ENCODE data around the gene RTF2.

The RTF2 gene

DNA sequence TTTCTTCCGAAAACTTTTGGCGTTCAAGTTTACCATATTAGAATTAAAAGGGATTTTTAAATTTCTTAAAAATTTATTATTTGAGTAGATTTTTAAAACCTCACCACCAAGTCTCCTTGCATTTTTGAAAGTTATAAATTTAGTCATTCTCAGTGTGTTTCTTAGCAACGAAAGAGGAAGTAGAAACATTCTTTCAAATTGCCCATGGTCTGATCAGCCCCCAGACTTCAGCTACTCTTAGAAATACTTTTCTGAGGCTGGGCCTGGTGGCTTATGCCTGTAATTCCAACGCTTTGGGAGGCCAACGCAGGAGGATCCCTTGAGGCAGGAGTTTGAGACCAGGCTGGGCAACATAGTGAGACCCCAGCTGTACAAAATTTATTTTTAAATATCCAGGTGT, 15.1 kb upstream of the RTF2 start:
- H3K4me3 ChIP-seq (ENCODE audit: low read depth, low read length) = no peak overlapping the region
- no peaks in the 10 kb centered on the region for H3K9me3 ChIP-seq (ENCODE audit: control insufficient read depth, insufficient read depth, low read length)
- H3K36me3 ChIP-seq (ENCODE audit: control insufficient read depth, insufficient read depth, low read length) = no peaks in the 10 kb centered on the region
- no peaks in the 10 kb centered on the region for H3K27me3 ChIP-seq (ENCODE audit: control insufficient read depth, insufficient read depth, low read length)
- no peaks in the 10 kb centered on the region for H3K4me1 ChIP-seq (ENCODE audit: control insufficient read depth, insufficient read depth, low read length)
- H3K27ac ChIP-seq (ENCODE audit: low read depth, low read length) = no peak overlapping the region
- no peak overlapping the region for H3K9ac ChIP-seq (ENCODE audit: low read depth, low read length)

DNA sequence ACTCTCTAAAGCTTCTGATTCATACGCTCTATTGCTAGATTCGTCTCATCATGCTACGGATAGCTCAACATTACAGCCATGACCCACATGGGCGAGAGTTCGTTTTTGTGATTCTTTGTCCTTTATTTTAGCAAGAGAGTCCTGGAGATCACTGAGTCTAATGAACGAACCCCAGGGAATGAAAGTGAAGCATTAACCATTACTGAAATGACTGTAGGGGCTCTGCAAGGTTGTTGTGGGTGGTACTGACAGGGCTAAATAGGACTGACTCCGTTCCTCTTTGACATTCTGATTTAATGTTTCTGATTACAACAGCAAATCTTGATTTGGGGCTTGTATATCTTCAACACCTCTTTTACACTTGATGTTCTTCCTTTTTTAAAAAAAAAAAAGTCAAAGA, 13.7 kb upstream of the RTF2 start:
- no peak overlapping the region for H3K27ac ChIP-seq (ENCODE audit: low read depth, low read length)
- no peak overlapping the region for H3K9ac ChIP-seq (ENCODE audit: low read depth, low read length)
- H3K36me3 ChIP-seq (ENCODE audit: control insufficient read depth, insufficient read depth, low read length) = no peaks in the 10 kb centered on the region
- H3K4me1 ChIP-seq (ENCODE audit: control insufficient read depth, insufficient read depth, low read length) = no peaks in the 10 kb centered on the region
- no peak overlapping the region for H3K4me3 ChIP-seq (ENCODE audit: low read depth, low read length)
- H3K27me3 ChIP-seq (ENCODE audit: control insufficient read depth, insufficient read depth, low read length) = no peaks in the 10 kb centered on the region
- H3K9me3 ChIP-seq (ENCODE audit: control insufficient read depth, insufficient read depth, low read length) = no peaks in the 10 kb centered on the region

DNA sequence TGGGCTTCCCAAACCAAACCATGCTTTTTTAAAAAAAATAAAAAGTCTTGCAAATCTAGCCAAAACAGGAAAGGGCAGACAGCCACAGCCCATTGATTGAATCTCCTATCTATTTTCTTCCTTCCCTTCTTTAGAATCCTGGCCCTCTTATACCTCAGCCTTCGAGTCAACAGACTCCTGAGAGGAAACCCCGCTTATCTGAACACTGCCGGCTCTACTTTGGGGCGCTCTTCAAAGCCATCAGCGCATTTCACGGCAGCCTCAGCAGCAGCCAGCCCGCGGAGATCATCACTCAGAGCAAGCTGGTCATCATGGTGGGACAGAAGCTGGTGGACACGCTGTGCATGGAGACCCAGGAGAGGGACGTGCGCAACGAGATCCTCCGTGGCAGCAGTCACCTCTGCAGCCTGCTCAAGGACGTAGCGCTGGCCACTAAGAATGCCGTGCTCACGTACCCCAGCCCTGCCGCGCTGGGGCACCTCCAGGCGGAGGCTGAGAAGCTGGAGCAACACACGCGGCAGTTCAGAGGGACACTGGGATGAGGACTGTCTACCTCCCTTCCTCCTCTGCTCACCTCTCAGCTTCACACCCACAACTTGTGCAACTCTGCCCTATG, 10.1 kb upstream of the RTF2 start:
- Histone ChIP-seq H3K4me1 (ENCODE audit: control insufficient read depth, insufficient read depth, low read length) (no peaks in the 10 kb centered on the region), H3K27me3 (ENCODE audit: control insufficient read depth, insufficient read depth, low read length) (no peaks in the 10 kb centered on the region), H3K9ac (ENCODE audit: low read depth, low read length) (no peak overlapping the region), H3K4me3 (ENCODE audit: low read depth, low read length) (no peak overlapping the region), H3K27ac (ENCODE audit: low read depth, low read length) (no peak overlapping the region), H3K36me3 (ENCODE audit: control insufficient read depth, insufficient read depth, low read length) (no peaks in the 10 kb centered on the region), H3K9me3 (ENCODE audit: control insufficient read depth, insufficient read depth, low read length) (no peaks in the 10 kb centered on the region)

DNA sequence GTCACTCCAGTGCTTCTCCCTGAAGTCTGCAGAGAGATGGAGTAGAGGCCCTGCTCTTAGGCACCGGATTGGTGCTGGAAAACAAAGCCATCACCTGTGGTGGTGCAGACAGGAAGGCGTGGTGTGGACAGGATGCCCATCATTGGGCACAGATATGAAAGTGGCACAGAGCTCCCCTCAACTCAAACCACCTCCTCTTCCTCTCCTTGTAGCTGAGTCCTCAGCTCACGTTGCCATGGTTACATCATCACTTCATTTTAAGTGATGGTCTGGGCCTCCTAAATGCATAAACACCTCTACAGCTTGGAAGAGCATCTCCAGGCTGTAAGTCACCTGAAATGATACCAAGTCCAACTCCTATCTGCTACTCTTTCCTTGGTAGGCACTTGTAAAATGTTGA, 8.0 kb upstream of the RTF2 start:
- Histone ChIP-seq H3K9me3 (ENCODE audit: control insufficient read depth, insufficient read depth, low read length) (no peaks in the 10 kb centered on the region), H3K4me3 (ENCODE audit: low read depth, low read length) (no peak overlapping the region), H3K36me3 (ENCODE audit: control insufficient read depth, insufficient read depth, low read length) (no peaks in the 10 kb centered on the region), H3K27ac (ENCODE audit: low read depth, low read length) (no peak overlapping the region), H3K27me3 (ENCODE audit: control insufficient read depth, insufficient read depth, low read length) (no peaks in the 10 kb centered on the region), H3K4me1 (ENCODE audit: control insufficient read depth, insufficient read depth, low read length) (no peaks in the 10 kb centered on the region), H3K9ac (ENCODE audit: low read depth, low read length) (no peak overlapping the region)

DNA sequence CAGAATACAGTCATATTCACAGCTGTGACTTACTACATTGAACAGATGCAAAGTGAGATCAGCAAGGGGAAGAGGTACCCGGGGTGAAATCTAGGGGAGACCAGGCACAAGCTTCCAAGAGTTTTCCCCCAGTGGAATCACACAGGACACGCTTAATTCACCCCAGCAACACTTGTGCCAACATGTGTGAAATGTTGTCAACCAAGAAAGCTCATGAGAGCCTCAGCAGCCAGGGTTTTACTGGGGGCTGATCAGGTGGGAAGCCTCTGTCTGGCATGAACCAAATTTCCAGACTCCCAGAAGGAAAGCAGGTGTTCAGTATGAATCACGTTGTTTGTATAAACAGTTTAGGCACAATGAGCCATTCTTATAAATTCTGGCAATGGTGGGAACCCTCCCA, 6.9 kb upstream of the RTF2 start:
- Histone ChIP-seq H3K36me3 (ENCODE audit: control insufficient read depth, insufficient read depth, low read length) (no peaks in the 10 kb centered on the region), H3K27me3 (ENCODE audit: control insufficient read depth, insufficient read depth, low read length) (no peaks in the 10 kb centered on the region), H3K27ac (ENCODE audit: low read depth, low read length) (no peak overlapping the region), H3K4me3 (ENCODE audit: low read depth, low read length) (no peak overlapping the region), H3K4me1 (ENCODE audit: control insufficient read depth, insufficient read depth, low read length) (no peaks in the 10 kb centered on the region), H3K9me3 (ENCODE audit: control insufficient read depth, insufficient read depth, low read length) (no peaks in the 10 kb centered on the region), H3K9ac (ENCODE audit: low read depth, low read length) (no peak overlapping the region)

DNA sequence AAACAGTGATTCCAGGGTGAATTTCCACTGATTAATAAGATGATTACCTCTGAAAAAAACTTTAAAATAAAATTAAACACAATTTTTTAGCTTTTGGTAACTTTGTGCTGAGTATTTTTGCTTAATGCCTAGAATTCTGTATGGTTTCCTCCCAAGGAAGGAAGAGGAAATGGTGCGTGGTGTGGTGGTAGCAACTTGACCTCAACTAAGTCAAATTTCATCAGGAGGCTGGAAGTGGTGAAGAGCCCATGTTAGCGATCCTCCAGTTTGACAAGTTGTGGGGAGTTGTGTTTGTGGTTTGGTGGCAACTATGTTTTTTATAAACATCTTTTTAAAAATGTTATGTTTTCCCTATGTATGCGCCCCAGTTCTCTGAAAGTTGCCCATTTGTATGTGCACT, 5.0 kb upstream of the RTF2 start:
- no peaks in the 10 kb centered on the region for H3K4me1 ChIP-seq (ENCODE audit: control insufficient read depth, insufficient read depth, low read length)
- H3K9me3 ChIP-seq (ENCODE audit: control insufficient read depth, insufficient read depth, low read length) = no peaks in the 10 kb centered on the region
- no peak overlapping the region for H3K27ac ChIP-seq (ENCODE audit: low read depth, low read length)
- no peaks in the 10 kb centered on the region for H3K36me3 ChIP-seq (ENCODE audit: control insufficient read depth, insufficient read depth, low read length)
- no peak overlapping the region for H3K9ac ChIP-seq (ENCODE audit: low read depth, low read length)
- no peaks in the 10 kb centered on the region for H3K27me3 ChIP-seq (ENCODE audit: control insufficient read depth, insufficient read depth, low read length)
- no peak overlapping the region for H3K4me3 ChIP-seq (ENCODE audit: low read depth, low read length)

DNA sequence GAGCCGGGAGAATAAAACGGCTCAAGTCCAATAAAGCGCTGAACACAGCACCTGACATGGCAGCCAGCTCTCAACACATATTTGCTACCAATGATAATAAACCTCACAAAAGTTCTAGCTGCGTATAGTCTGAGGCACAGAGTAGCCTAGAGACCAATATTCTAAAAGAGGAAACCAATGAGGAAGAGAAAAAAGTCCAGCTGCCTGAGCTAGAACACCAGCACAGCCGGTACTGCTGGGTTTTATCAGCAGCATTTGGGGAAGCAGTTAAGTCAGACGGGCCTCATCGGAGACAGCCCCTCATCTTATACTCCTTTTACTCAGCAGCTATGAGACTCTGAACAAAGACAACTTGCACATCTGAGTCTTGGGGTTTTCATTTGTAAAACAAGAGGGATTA, 2.4 kb upstream of the RTF2 start:
- Histone ChIP-seq H3K27ac (ENCODE audit: low read depth, low read length) (no peak overlapping the region), H3K36me3 (ENCODE audit: control insufficient read depth, insufficient read depth, low read length) (no peaks in the 10 kb centered on the region), H3K4me1 (ENCODE audit: control insufficient read depth, insufficient read depth, low read length) (no peaks in the 10 kb centered on the region), H3K27me3 (ENCODE audit: control insufficient read depth, insufficient read depth, low read length) (no peaks in the 10 kb centered on the region), H3K4me3 (ENCODE audit: low read depth, low read length) (no peak overlapping the region), H3K9me3 (ENCODE audit: control insufficient read depth, insufficient read depth, low read length) (no peaks in the 10 kb centered on the region), H3K9ac (ENCODE audit: low read depth, low read length) (no peak overlapping the region)

DNA sequence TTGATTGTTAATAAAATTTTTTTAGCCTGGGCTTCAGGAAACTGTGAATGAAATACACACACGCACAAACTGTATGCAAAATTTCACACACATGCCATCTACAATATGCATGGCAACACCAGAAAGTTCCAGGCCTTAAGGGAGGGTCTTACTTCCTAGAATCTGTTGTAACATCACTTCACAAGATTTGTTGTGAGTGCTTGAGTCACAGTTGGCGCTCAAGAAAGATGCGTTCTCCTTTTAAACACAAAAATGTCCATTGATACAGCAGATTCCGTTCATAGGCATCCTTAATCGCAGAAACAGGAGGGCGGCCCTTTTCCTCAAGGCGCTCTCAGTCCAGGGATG, 485 bp upstream of the RTF2 start:
- H3K4me3 ChIP-seq (ENCODE audit: low read depth, low read length) = peak overlapping the region; percentile 81
- H3K9ac ChIP-seq (ENCODE audit: low read depth, low read length) = peak overlapping the region; percentile 39; the same call in 1 of the 2 replicates
- H3K4me1 ChIP-seq (ENCODE audit: control insufficient read depth, insufficient read depth, low read length) = no peaks in the 10 kb centered on the region
- H3K27me3 ChIP-seq (ENCODE audit: control insufficient read depth, insufficient read depth, low read length) = no peaks in the 10 kb centered on the region
- H3K27ac ChIP-seq (ENCODE audit: low read depth, low read length) = peak overlapping the region; percentile 46
- peaks cover 3% of the 10 kb centered on the region for H3K36me3 ChIP-seq (ENCODE audit: control insufficient read depth, insufficient read depth, low read length)
- H3K9me3 ChIP-seq (ENCODE audit: control insufficient read depth, insufficient read depth, low read length) = no peaks in the 10 kb centered on the region

DNA sequence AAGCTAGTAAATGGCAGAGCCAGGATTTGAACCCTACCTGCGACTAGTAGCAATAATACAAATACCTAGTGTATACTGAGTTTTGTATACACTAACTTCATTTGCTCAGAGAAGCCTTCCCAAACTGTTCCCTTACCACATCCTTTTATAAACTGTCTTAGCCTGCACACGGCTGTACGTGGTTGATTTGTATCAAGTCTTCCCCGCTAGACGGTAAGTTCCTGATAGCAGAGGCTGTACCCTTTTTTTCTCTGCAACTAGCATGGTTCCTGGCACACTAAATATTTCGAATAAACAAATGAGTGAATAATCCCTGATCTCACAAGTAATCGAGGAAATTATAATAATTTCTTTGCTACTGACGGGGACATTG, 636 bp downstream of the RTF2 start:
- peak overlapping the region; percentile 81 for H3K4me3 ChIP-seq (ENCODE audit: low read depth, low read length)
- H3K27ac ChIP-seq (ENCODE audit: low read depth, low read length) = no peak overlapping the region

DNA sequence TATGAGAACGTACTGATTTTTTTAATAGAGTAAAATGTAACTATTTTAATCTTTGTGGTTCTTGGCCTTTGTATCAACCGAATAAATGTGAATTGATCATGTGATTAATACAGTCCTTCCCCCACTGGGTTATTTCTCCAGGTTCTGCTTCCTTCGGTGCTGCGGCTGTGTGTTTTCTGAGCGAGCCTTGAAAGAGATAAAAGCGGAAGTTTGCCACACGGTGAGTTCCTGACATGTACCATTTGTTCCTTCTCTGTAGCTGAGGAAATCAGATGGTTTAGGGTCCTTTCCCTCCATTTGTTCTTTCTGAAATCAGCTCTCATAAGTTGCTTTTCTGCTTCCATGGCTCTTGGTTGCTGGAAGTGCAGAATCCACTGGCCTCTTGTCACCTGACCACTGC, 15.5 kb downstream of the RTF2 start:
- Histone ChIP-seq H3K9ac (ENCODE audit: low read depth, low read length) (no peak overlapping the region), H3K4me1 (ENCODE audit: control insufficient read depth, insufficient read depth, low read length) (no peaks in the 10 kb centered on the region), H3K27me3 (ENCODE audit: control insufficient read depth, insufficient read depth, low read length) (no peaks in the 10 kb centered on the region), H3K4me3 (ENCODE audit: low read depth, low read length) (no peak overlapping the region), H3K9me3 (ENCODE audit: control insufficient read depth, insufficient read depth, low read length) (no peaks in the 10 kb centered on the region), H3K36me3 (ENCODE audit: control insufficient read depth, insufficient read depth, low read length) (peaks cover 67% of the 10 kb centered on the region), H3K27ac (ENCODE audit: low read depth, low read length) (no peak overlapping the region)

More for the DNA sequence above, 636 bp downstream of the RTF2 start:
- no peaks in the 10 kb centered on the region for H3K4me1 ChIP-seq (ENCODE audit: control insufficient read depth, insufficient read depth, low read length)
- H3K9ac ChIP-seq (ENCODE audit: low read depth, low read length) = peak overlapping the region; percentile 23; the same call in 1 of the 2 replicates
- H3K27me3 ChIP-seq (ENCODE audit: control insufficient read depth, insufficient read depth, low read length) = no peaks in the 10 kb centered on the region
- H3K9me3 ChIP-seq (ENCODE audit: control insufficient read depth, insufficient read depth, low read length) = no peaks in the 10 kb centered on the region
- peaks cover 14% of the 10 kb centered on the region for H3K36me3 ChIP-seq (ENCODE audit: control insufficient read depth, insufficient read depth, low read length)

DNA sequence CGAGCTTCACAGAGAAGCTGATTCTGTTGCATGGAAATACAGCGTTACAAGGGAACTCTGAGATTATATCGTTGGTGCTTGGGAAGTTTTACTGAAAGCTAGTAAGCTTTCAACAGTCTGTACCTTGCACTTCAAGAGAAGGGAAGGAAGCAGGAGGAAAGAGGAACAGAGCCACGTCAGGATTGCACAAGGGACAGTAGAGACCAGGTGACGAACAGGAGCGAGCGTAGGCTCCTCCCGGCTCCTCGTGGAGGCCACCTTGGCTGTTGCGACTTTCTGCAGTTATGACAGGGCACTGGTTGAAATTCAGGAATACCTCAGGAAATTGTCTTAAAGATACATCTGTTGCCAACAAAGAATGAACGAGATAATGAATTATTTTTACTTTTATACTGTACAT, 18.8 kb downstream of the RTF2 start:
- peaks cover 52% of the 10 kb centered on the region for H3K36me3 ChIP-seq (ENCODE audit: control insufficient read depth, insufficient read depth, low read length)
- no peaks in the 10 kb centered on the region for H3K9me3 ChIP-seq (ENCODE audit: control insufficient read depth, insufficient read depth, low read length)

DNA sequence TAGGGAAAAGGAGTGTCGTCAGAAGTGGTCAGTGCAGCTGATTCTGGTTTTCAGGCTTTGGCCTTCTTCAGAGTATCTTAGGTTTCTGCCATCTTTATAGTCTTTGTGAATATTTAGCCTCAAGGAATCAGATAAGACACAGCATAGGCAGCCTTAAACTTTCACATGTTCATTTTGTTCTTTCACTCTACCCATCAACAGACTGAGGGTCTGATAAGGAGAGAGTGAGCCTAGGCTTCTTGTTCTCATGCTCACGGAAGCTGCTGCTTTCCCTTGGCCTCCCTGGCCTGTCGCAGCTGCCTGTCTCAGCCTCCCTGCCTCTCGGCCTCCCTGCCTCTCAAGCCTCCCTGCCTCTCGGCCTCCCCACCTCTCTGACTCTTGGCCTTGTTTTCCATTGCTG, 20.1 kb downstream of the RTF2 start:
- Histone ChIP-seq H3K9ac (ENCODE audit: low read depth, low read length) (no peak overlapping the region), H3K27ac (ENCODE audit: low read depth, low read length) (no peak overlapping the region), H3K9me3 (ENCODE audit: control insufficient read depth, insufficient read depth, low read length) (no peaks in the 10 kb centered on the region), H3K4me3 (ENCODE audit: low read depth, low read length) (no peak overlapping the region), H3K27me3 (ENCODE audit: control insufficient read depth, insufficient read depth, low read length) (no peaks in the 10 kb centered on the region), H3K36me3 (ENCODE audit: control insufficient read depth, insufficient read depth, low read length) (peaks cover 43% of the 10 kb centered on the region), H3K4me1 (ENCODE audit: control insufficient read depth, insufficient read depth, low read length) (no peaks in the 10 kb centered on the region)

More for the DNA sequence above, 18.8 kb downstream of the RTF2 start:
- H3K27ac ChIP-seq (ENCODE audit: low read depth, low read length) = no peak overlapping the region
- H3K4me1 ChIP-seq (ENCODE audit: control insufficient read depth, insufficient read depth, low read length) = no peaks in the 10 kb centered on the region
- H3K27me3 ChIP-seq (ENCODE audit: control insufficient read depth, insufficient read depth, low read length) = no peaks in the 10 kb centered on the region
- H3K4me3 ChIP-seq (ENCODE audit: low read depth, low read length) = no peak overlapping the region
- no peak overlapping the region for H3K9ac ChIP-seq (ENCODE audit: low read depth, low read length)

All from HUES48 (cell line).